GM21367 (cell line): Measurements from ENCODE around the gene CCDC34.

Source experiments
- ATAC-seq: cut with Tn5 transposase; IDR thresholded peaks from one replicate; pipeline ENCODE4 v1.9.1; 2021; ENCODE audit not compliant: unreplicated experiment

CCDC34 gene

GRCh38 chr11:27392278-27393114, 29.5 kb upstream of the CCDC34 start:
- ATAC-seq: no peak

- no peak for ATAC-seq
Observed at GRCh38 chr11:27391331-27392015, 28.5 kb upstream of the CCDC34 start.

GRCh38 chr11:27390318-27391295, 27.6 kb upstream of the CCDC34 start:
- no peak for ATAC-seq

- no peak for ATAC-seq
Observed at GRCh38 chr11:27388869-27389268, 25.9 kb upstream of the CCDC34 start.

- no peak for ATAC-seq
Observed at GRCh38 chr11:27388001-27388400, 25.0 kb upstream of the CCDC34 start.

- no peak for ATAC-seq
Observed at GRCh38 chr11:27387362-27387761, 24.3 kb upstream of the CCDC34 start.

GRCh38 chr11:27386181-27386845, 23.3 kb upstream of the CCDC34 start:
- no peak for ATAC-seq

- ATAC-seq: no peak
Observed at GRCh38 chr11:27385245-27385644, 22.2 kb upstream of the CCDC34 start.

- ATAC-seq: no peak
Observed at GRCh38 chr11:27384227-27384626, 21.2 kb upstream of the CCDC34 start.

GRCh38 chr11:27383645-27384044, 20.6 kb upstream of the CCDC34 start:
- ATAC-seq: no peak

- ATAC-seq: no peak
Observed at GRCh38 chr11:27381238-27381666, 18.2 kb upstream of the CCDC34 start.

- no peak for ATAC-seq
Observed at GRCh38 chr11:27380771-27381170, 17.8 kb upstream of the CCDC34 start.

GRCh38 chr11:27379449-27379848, 16.4 kb upstream of the CCDC34 start:
- no peak for ATAC-seq

- no peak for ATAC-seq
Observed at GRCh38 chr11:27375370-27375769, 12.4 kb upstream of the CCDC34 start.

GRCh38 chr11:27373856-27374602, 11.0 kb upstream of the CCDC34 start:
- ATAC-seq: no peak

GRCh38 chr11:27373392-27373791, 10.4 kb upstream of the CCDC34 start:
- no peak for ATAC-seq

- ATAC-seq: no peak
Observed at GRCh38 chr11:27372164-27372563, 9.1 kb upstream of the CCDC34 start.

- no peak for ATAC-seq
Observed at GRCh38 chr11:27371489-27371888, 8.5 kb upstream of the CCDC34 start.

GRCh38 chr11:27370374-27370773, 7.4 kb upstream of the CCDC34 start:
- ATAC-seq: no peak

- ATAC-seq: no peak
Observed at GRCh38 chr11:27367881-27368280, 4.9 kb upstream of the CCDC34 start.
